ENCODE measurements around the gene ANKRD33. TPM values are rescaled to one million over a fixed set of nuclear protein-coding genes. Genes with fewer than 3 reads are reported as not detected.

Gene ANKRD33
- total RNA-seq, 4 donors from 2014 or later, result 0.60 to 0.66 TPM; not detected in 2

DNA sequence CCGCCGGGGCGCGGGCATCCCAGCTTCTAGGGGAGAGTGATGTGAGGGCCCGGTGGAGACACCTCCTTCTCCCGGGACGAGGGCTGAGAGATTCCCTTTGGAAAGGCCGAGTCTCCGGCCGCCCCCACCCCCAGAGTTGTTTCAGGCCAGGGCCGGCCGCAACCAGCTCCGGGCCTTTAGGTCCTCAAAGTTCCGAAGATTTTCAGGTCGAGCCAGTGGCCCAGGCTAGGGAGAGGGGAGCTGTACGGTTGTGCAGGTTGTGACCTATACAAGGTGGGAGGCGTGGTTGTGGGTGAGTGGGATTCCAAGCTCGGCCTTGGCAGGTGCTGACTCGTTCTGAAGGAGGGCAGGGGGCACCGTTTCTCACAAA is 18.4 kb upstream of the ANKRD33 start:
- DNase-seq (ENCODE audit: low spot score in 2 of 2), result no peak
- H3K9me3 ChIP-seq, result no peaks in the 10 kb centered on the region
- TF ChIP-seq EP300 (IDR thresholded peaks at IDR 0.05) (no peak), POLR2A (IDR thresholded peaks at IDR 0.05) (no peak)
- TF ChIP-seq, protein P1, sequence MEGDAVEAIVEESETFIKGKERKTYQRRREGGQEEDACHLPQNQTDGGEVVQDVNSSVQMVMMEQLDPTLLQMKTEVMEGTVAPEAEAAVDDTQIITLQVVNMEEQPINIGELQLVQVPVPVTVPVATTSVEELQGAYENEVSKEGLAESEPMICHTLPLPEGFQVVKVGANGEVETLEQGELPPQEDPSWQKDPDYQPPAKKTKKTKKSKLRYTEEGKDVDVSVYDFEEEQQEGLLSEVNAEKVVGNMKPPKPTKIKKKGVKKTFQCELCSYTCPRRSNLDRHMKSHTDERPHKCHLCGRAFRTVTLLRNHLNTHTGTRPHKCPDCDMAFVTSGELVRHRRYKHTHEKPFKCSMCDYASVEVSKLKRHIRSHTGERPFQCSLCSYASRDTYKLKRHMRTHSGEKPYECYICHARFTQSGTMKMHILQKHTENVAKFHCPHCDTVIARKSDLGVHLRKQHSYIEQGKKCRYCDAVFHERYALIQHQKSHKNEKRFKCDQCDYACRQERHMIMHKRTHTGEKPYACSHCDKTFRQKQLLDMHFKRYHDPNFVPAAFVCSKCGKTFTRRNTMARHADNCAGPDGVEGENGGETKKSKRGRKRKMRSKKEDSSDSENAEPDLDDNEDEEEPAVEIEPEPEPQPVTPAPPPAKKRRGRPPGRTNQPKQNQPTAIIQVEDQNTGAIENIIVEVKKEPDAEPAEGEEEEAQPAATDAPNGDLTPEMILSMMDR (IDR thresholded peaks at IDR 0.05), result no peak
- H3K27ac ChIP-seq, result peak overlapping the region; percentile 37 to 81 (median 50)
- H3K4me3 ChIP-seq, result peak overlapping the region; percentile 42 to 59 (median 50)
- no peaks in the 10 kb centered on the region for H3K36me3 ChIP-seq
- 13 to 20% methylated on average over 10 to 16 of the region's 20 CpGs for WGBS, 2 donors
- peaks cover 0 to 9% of the 10 kb centered on the region in 2 donors for H3K27me3 ChIP-seq
- peaks cover 0 to 39% (median 10%) of the 10 kb centered on the region in 4 donors for H3K4me1 ChIP-seq

DNA sequence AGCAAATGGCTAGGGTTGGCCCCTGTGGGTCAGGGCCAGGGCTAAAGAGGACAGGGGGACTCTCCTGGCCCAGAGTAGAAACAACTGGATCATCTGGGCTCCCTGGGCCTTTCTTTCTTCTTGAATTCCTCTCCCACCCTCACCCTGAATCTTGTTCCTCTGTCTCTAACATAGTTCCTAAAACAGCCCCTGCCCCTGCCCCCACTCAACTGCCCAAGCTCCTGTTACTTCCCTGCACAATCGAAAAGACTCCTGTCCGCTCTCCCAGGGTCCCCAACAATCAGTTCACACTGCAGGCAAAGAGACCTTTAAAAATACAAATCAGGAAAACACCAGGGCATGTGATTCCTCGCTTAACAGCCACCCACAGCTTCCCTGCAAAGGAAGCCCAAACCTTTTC is 18.0 kb upstream of the ANKRD33 start:
- H3K4me1 ChIP-seq, result peaks cover 0 to 34% (median 6%) of the 10 kb centered on the region in 4 donors
- H3K27me3 ChIP-seq, result peaks cover 0 to 9% of the 10 kb centered on the region in 2 donors
- no peaks in the 10 kb centered on the region for H3K9me3 ChIP-seq
- no peak overlapping the region for H3K4me3 ChIP-seq
- H3K36me3 ChIP-seq, result no peaks in the 10 kb centered on the region
- WGBS, 2 donors, result 67 to 73% methylated on average over 3 of the region's 3 CpGs
- TF ChIP-seq, protein P1 (IDR thresholded peaks at IDR 0.05), result no peak
- TF ChIP-seq EP300 (IDR thresholded peaks at IDR 0.05) (no peak), POLR2A (IDR thresholded peaks at IDR 0.05) (no peak)
- DNase-seq (ENCODE audit: low spot score in 2 of 2), result no peak
- H3K27ac ChIP-seq, result peak overlapping the region in 3 of 4 donors; percentile 37 to 81 (median 42)

DNA sequence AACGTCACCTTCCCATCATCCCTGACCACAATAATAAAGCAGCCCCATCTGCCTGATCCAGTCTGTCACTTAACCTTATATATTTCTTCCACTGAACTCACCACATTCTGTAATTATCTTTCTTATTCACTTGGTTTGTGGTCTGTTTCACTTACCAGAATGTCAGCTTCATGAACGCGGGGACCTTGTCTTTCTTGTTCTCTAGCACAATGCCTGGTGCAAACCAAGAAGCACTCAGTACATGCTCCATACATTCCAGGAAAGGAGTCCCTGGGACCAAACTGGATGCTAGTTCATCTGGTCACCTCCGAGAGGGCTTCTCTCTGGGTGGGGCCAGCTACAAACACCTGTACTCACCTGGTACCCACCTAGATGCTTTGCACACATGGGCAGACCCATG is 17.4 kb upstream of the ANKRD33 start:
- H3K9me3 ChIP-seq, result no peaks in the 10 kb centered on the region
- H3K36me3 ChIP-seq, result no peaks in the 10 kb centered on the region
- TF ChIP-seq, protein P1 (IDR thresholded peaks at IDR 0.05), result no peak
- TF ChIP-seq EP300 (IDR thresholded peaks at IDR 0.05), result no peak
- no peak for TF ChIP-seq POLR2A (IDR thresholded peaks at IDR 0.05)
- H3K27ac ChIP-seq, result peak overlapping the region in 2 of 4 donors; percentile 37 to 81
- H3K27me3 ChIP-seq, result peaks cover 0 to 9% of the 10 kb centered on the region in 2 donors
- H3K4me1 ChIP-seq, result peaks cover 0 to 29% (median 5%) of the 10 kb centered on the region in 4 donors
- DNase-seq (ENCODE audit: low spot score in 2 of 2), result no peak
- no peak overlapping the region for H3K4me3 ChIP-seq
- 52 to 61% methylated on average over 4 of the region's 4 CpGs for whole genome bisulfite sequencing, 2 donors

DNA sequence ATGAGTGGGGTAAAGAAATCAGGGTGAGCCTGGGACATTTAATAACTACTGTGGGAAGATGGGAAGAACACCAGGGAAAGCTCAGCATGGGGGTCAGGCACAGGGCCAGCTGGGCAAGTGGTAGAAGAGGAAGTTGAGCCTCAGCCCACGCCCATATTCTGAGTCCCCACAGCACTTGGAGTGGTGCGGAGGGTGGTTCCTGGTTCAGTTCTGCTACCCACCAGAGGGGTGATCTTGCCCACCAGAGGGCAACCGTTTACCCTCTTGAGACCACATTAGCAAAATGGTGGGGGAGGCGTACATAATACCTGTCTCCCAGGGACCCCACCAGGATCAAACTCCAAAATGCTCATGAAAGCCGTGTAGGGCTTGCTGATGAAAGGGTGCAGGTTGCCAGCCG is 16.8 kb upstream of the ANKRD33 start:
- H3K27me3 ChIP-seq, result peaks cover 0 to 9% of the 10 kb centered on the region in 2 donors
- DNase-seq (ENCODE audit: low spot score in 2 of 2), result peak in 1 of 2 donors; percentile 44
- WGBS, 2 donors, result 76 to 87% methylated on average over 6 of the region's 6 CpGs
- TF ChIP-seq EP300 (IDR thresholded peaks at IDR 0.05), result no peak
- no peak for TF ChIP-seq POLR2A (IDR thresholded peaks at IDR 0.05)
- TF ChIP-seq, protein P1 (IDR thresholded peaks at IDR 0.05), result no peak
- no peaks in the 10 kb centered on the region for H3K36me3 ChIP-seq
- H3K27ac ChIP-seq, result no peak overlapping the region
- peaks cover 0 to 26% (median 5%) of the 10 kb centered on the region in 4 donors for H3K4me1 ChIP-seq
- H3K4me3 ChIP-seq, result no peak overlapping the region
- H3K9me3 ChIP-seq, result no peaks in the 10 kb centered on the region

DNA sequence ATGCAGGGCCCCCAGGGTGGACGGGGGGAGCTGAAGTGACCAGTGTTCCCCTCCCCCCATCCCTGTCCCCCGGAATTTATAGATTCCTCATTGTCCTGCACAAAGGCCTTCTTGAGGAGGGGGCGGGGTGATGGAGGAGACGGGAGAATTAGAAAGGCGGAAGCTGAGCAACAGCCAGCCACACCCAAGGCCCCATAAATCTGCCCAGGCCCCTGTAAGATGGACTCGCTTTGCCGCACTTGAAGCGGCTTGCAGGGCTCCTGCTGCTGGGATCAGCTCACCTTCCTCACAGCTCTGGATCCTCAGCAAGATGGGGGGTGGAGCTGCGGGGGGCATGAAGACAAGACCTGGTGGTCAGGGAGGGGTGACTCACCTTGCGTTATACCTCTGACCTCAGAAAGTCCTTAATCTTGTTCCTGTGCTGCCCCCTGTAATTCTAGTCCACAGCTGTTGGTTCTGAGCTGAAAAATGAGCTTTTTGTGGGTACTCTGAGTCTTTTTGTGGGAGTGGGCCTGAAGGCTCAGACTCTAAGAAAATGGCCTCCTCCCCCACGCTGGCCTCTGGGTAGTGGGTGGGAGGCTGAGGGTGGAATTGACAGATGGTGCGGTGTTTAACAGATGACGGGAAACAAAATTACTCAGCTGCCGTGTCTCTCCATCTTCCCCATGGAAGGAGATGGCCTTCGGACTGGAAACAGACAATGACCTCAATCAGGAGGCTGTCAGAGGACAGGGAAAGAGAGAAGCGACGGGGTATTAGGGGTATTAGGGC is 15.8 kb upstream of the ANKRD33 start:
- Histone ChIP-seq H3K36me3 (no peaks in the 10 kb centered on the region), H3K4me1 (peaks cover 0 to 26% (median 5%) of the 10 kb centered on the region in 4 donors), H3K27me3 (peaks cover 0 to 9% of the 10 kb centered on the region in 2 donors), H3K27ac (no peak overlapping the region), H3K4me3 (no peak overlapping the region), H3K9me3 (no peaks in the 10 kb centered on the region)
- TF ChIP-seq, protein P1 (IDR thresholded peaks at IDR 0.05), result no peak
- no peak for TF ChIP-seq EP300 (IDR thresholded peaks at IDR 0.05)
- TF ChIP-seq POLR2A (IDR thresholded peaks at IDR 0.05), result no peak
- no peak for DNase-seq (ENCODE audit: low spot score in 2 of 2)
- 70 to 79% methylated on average over 17 of the region's 17 CpGs for WGBS, 2 donors

All from tibial nerve (tissue), 4 donors.